Measurements from ENCODE around the gene TDG.
A peak's percentile ranks its signal among the peaks of the same experiment; 100 is the strongest.

The TDG gene

DNA sequence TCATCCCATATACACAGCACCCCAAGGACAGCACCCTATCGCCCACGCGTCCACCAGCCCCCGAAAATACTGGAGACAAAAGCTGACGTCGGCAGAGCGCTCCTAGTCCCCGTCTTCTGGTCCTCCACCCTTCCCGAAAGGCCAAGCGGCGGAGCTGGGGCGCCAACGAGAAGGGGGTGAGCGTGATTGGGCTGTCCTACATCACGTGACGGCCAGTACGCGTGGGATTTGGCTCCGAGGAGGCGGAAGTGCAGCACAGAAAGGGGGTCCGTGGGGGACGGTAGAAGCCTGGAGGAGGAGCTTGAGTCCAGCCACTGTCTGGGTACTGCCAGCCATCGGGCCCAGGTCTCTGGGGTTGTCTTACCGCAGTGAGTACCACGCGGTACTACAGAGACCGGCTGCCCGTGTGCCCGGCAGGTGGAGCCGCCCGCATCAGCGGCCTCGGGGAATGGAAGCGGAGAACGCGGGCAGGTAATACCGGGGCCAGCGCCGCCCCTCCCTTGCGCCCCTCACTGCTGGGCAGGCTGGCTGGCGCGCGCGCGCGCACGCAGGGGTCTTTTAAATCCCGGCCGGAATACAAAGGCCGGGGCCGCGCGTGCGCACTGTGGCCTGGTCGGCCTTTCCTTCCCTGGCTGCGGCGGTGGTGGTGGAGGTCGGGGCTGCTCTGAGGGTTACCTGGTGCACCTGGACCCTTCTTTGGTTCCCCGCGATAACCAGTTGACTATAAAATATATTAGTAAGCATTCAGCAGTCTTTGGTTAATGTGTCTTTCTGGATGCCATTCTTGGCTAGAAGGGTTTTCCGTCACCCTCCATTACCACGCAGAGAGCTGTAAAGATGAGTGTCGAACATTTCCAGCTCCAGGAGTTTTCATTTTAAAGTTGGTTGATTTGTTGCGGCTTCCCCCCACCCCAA is at the start of gene TDG:
TSS of gene TDG (plus strand) at position 283 of the 915 bp plus-strand sequence. CDS start at position 449, 166 bp downstream.
- peak; percentile 96 for DNase-seq (ENCODE audit: low read depth)

DNA sequence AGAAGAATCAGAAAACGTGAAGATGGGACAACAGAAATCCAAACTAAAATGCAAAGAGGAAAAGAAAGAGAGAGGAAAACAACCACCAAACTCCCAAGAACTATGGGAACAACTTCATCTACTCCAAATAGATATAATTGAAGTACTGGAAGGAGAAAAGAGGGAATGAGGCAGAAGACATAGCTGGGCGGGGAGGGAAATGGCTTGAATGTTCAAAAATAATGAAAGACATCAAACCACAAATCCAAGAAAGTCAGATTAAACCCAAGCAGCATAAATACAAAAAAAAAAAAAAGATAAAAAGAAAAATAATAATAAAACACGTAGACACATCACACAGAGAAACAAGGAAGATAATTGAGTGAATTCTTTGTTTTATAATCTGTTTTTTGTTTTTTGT is 47.8 kb upstream of the TDG start:
- DNase-seq (ENCODE audit: low read depth), result no peak

DNA sequence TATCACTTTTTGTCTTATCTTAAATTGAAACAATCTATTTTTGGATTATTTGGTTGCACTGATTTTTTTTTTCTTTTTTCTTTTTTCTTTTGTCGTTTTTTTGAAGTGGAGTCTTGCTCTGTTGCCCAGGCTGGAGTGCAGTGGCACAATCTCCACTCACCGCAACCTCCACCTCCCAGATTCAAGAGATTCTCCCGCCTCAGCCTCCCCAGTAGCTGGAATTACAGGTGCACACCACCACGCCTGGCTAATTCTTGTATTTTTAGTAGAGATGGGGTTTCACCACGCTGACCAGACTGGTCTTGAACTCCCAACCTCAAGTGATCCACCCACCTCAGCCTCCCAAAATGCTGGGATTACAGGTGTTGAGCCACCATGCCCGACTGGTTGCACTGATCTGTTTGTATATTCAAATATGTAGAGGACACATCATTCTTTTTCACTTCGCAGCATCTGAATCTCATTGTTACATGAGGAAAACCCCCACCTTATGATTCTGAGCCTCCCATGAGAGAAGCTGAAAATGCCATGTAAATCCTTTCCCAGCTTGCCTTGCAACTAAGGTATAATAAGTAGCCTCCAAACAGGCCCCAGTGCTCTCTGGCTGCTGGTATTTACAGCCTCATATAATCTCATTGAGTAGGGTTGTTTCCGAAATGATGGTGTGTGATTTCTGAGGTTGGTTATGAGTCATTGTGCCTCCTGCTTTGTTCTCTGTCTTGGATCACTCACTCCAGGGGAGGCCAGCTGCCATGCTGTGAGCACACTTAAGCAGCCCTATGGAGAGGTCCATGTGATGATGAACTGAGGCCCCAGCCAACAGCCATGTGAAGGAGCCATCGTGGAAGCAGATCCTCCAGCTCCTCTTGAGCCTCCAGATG is 40.7 kb upstream of the TDG start:
- no peak for DNase-seq (ENCODE audit: low read depth)

DNA sequence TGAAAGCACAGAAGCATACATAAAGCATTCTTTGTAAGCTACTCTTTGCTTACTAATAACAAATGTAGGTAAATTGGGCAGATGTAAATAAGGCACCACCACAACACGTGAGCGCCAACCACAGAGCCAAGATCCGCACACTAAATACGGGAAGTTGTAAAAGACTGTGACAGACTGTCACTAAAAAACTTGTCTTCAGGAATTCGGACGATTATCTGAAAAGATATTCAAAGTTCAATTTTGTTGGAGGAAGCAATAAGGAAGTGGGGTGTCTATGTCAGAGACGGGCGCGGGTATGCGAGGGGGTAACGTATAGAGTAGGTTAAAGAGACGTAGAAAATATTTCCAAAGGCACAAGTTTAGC is 37.0 kb upstream of the TDG start:
- DNase-seq (ENCODE audit: low read depth), result no peak

DNA sequence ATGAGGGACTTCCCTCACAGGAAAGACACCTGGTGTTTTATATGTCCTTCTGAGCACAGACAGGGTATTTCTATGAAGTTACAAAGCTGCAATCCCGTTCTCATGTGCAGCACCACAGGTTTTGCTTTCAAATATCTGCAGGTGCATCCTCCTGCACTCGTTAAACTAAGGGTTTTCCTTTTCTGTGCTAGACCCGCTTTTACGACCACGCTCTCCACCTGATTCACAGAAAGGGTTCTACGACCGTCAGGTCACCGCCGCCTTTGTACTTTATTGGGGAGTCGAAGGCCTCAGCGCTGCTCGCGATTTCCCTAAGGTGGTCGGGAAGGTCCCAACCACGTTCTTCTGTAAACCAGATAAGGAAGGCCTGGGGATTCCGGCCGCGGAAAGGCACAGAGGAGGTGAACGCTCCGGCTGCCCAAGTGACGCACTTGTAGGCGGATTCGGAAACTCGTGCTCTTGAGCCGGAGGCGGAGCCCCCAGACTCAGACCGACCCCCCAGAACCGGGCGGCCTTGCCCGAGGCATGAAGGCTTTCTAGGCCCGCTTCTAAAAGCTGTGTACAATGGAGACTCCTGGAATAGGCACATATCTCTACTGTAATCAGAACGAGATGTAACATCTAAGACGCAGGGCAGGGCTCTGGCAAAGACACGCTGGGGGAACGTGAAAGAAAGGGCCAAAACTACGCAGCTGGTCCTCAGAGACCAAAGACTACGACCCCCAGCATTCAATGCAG is 36.5 kb upstream of the TDG start:
- peak; percentile 84 for DNase-seq (ENCODE audit: low read depth)

DNA sequence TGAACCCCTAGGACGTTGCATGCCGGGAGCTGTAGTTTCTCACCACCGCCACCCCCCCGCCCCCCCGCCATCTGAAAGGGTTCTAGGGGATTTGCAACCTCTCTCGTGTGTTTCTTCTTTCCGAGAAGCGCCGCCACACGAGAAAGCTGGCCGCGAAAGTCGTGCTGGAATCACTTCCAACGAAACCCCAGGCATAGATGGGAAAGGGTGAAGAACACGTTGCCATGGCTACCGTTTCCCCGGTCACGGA is 36.0 kb upstream of the TDG start:
- no peak for DNase-seq (ENCODE audit: low read depth)

DNA sequence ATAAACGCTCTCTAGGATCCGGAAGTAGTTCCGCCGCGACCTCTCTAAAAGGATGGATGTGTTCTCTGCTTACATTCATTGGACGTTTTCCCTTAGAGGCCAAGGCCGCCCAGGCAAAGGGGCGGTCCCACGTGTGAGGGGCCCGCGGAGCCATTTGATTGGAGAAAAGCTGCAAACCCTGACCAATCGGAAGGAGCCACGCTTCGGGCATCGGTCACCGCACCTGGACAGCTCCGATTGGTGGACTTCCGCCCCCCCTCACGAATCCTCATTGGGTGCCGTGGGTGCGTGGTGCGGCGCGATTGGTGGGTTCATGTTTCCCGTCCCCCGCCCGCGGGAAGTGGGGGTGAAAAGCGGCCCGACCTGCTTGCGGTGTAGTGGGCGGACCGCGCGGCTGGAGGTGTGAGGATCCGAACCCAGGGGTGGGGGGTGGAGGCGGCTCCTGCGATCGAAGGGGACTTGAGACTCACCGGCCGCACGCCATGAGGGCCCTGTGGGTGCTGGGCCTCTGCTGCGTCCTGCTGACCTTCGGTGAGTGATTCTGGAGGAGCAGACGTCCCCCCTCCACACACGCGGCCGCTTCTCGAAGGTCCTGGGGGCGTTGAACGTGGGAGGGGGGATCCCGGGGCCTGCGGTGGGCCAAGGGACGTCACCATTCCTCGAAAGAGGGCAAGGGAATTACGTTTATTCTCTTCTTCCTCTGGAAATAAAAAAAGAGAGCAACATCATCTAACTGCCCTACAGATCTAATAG is 35.5 kb upstream of the TDG start, which contains the start of gene HSP90B1:
TSS of gene HSP90B1 (plus strand) at position 377 of the 753 bp plus-strand sequence. CDS start at position 483, 106 bp downstream.
- DNase-seq (ENCODE audit: low read depth), result peak; percentile 99

DNA sequence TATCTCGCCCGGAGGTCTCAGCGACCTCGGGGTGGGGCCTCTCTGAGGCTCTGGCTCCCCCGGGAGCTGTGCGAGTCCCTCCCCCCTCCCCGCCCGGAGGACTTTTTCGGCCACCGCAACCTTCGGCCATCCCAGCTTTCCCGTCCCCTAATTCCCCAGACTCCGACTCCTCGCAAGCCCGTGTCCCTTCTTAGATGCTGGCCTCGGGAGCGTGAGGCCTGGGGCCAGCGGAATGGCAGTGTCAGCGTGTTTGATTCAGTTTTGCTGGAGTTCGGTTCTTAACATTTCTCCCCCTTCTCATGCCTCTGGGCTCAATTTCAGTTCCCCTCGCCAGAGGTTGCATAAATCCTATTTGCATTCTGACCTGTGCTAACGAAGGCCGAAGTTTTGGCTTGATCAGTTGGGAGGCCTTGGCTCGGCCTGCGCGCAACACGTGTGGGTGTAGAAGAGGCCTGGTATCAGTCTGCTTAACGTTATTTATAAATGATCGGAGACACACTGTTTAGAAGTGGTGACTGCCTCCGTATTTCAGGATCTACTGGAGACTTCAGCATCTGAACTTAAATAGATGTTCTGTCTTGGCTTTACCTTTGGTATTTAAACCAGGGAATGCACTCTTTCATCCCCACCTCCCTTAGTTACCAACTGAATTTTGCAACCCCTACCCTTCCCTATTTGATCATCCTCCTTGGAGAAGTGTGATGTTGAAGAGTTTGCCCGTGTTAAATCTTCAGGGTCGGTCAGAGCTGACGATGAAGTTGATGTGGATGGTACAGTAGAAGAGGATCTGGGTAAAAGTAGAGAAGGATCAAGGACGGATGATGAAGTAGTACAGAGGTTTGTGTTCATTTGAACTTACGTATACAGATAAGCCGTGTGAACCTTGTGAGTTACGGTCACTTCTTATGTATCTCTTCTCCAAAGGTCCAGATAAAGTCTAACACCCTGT is 34.6 kb upstream of the TDG start:
- DNase-seq (ENCODE audit: low read depth), result no peak

DNA sequence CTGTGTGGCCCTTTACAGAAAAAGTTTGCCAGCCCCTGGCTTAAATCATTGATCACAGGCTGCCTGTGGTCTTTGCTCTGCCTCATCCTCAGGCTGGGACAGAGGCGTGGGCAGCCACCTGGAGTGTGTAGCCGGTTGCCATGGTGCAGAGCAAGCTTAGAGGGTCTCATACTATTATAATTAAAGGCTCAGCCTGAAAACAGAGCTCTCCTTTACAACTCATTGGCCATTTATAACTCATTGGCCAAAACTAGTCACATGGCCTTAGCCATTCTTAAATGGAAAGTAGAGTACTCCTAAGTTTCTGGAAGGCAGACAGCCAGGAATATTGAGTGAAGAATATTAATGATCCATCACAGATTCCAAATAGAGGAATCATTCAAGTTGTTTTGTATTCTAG is 32.4 kb upstream of the TDG start:
- DNase-seq (ENCODE audit: low read depth), result no peak

DNA sequence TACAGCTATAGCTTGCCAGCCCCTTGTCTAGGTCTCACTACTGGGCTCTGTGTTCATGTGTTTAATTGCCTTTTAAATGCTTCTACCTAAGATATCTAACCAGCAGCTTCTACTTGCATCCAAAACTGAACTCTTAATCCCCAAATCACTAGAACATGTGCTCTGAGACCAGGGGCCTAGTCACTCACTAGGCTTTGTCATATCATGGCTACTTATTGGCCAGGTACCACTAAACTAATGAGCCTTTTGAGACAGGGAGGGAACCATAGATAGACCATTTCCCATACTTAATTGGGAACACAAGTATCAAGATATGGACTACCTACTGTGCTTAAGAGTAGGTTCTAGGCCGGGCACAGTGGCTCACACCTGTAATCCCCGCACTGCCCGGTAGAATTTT is 29.0 kb upstream of the TDG start:
- no peak for DNase-seq (ENCODE audit: low read depth)

DNA sequence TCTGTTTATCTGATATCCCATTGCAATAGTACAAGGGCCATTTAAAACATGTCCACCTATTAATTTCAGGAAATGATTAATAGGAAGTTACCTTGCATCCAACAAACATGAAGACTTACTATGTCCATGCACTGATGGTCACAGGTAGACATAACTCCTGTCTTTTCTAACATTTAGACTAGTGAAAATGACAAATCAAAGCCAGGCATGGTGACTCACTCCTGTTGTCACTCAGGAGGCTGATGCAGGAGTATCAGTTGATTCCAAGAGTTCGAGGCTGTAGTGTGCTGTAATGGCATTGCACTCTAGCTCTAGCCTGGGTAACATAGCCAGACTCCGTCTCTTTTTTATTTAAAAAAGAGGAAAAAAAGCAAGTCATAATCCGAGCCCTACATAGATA is 20.7 kb upstream of the TDG start:
- DNase-seq (ENCODE audit: low read depth), result no peak

DNA sequence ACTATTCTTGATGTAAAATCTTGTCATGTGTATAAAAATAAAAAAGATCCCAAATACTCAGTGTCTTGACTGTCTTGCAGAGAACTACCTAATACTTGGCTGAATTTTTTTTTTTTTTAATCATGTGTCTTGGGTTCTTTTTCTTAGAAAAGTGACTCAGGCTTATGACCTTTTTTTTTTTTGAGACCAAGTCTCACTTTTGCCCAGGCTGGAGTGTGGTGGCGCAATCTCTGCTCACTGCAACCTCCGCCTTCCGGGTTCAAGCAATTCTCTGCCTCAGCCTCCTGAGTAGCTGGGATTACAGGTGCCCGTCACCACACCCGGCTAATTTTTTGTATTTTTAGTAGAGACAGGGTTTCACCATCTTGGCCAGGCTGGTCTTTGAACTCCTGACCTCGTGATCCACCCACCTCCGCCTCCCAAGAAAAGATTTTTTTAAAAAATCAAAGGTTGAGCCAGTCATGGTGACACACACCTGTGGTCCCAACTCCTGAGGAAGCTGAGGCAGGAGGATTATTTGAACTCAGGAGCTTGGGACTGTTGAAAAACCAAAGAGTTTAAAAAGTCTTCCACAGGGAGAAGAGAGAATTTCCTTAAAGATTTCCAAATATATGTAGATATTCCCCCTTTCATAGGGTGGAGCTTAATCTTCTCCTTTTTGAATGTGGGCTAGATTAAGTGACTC is 17.7 kb upstream of the TDG start:
- no peak for DNase-seq (ENCODE audit: low read depth)

DNA sequence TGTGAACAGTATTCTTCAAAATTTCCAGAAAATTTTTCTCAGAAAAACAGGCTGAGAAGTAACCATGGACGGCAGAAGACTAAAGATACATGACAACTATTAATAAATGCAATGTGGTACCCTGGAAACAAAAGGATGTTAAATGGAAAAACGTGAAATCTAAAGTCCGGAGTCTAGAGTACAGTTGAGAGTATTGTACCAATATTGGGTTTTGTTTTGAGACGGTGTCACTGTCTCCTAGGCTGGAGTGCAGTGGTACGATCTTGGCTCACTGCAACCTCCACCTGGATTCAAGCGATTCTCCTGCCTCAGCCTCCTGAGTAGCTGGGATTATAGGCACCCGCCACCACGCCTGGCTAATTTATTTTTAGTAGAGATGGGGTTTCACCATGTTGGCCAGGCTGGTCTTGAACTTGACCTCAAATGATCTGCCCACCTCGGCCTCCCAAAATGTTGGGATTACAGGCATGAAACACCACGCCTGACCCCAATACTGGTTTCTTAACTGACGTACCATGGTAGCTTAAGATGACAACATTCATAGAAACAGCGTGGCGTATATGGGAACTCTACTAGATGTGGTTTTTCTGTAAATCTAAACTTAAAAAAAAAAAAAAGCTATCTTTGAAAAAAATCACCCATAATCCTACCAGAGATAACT is 16.8 kb upstream of the TDG start:
- no peak for DNase-seq (ENCODE audit: low read depth)

DNA sequence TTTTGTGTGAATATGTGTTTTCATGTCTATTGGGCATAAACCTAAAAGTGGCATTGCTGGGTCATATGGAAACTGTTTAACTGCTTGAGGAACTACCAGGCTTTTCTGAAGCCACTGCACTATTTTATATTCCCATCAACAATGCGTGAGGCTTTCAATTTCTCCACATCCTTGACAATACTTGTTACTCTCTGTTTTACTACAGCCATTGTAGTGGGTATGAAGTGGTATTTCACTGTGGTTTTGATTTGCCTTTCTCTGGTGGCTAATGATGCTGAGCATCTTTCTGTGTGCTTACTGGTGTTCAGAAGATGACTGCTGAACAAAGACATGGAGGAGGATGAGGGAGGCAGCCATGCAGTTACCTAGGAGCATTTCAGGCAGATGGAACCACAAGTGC is 13.2 kb upstream of the TDG start:
- no peak for DNase-seq (ENCODE audit: low read depth)

DNA sequence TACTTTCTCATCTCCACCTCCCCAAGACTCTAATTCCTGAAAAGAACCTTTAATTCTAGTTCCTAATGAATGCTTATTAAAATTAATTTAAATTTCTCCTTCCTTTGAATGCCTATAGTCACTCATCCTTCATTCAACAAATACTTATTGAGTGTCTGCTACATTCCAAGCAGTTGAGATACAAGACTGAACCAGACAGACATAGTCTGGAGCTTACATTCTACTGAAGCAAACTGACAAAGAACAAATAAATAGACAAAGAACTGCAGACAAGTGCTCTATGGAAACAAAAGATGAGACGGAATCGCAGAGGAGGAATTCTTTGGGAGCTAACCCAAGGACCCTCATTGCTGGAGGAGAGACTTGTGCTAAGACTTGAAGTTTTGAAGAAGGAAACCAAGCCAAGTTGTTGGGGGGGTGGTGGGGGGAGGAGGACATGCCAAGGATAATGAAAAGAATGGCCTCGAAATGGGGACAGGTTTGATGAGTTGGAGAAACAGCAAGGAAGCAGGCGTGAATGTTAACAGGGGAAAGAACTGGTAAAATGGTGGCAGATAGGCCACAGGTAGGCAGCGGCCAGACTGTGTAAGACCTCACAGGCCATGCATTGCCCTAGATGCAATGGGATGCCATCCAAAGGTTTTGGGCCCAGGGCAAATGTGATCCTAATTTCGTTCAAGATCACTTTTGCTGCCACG is 9.7 kb upstream of the TDG start:
- no peak for DNase-seq (ENCODE audit: low read depth)

DNA sequence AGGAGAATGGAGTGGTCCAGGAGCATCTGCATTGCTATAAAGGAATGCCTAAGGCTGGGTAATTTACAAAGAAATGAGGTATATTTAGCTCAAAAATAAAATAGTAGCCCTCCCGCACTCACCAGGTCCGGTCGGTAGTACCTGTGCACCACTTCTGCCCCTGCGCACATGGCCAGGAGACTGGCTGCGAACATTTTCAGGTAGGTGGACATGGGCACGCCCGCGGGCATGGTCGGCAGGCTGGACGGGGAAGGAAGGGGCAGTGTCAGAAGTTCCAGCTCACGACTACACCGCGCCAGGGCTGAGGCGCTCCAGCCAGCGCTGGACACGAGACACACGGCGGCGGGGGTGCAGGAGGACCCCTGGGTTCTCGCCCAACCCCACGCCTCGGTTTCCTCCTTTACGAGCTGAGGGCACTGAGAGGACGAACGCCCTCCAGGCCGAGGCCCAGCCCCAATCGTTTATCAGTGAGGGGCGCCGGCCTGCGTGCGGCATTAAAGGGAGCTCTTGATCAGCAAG is 9.1 kb upstream of the TDG start:
- no peak for DNase-seq (ENCODE audit: low read depth)

DNA sequence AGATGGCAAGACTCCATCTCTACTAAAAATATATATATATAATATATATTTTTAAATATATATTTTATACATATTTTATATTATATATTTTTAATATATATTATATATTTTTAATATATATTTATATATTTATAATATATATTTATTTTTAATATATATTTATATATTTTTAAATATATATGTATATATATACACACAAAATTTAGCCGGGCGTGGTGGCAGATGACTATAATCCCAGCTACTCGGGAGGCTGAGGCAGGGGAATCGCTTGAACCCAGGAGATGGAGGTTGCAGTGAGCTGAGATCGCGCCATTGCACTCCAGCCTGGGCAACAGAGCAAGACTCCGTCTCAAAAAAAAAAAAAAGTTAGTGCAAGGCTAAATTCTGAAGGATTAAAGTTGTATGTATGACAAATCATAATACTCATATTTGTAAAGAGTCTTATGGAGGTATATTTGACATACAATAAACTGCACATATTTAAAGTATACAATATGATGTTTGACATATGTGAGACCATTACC is 7.7 kb upstream of the TDG start:
- no peak for DNase-seq (ENCODE audit: low read depth)

DNA sequence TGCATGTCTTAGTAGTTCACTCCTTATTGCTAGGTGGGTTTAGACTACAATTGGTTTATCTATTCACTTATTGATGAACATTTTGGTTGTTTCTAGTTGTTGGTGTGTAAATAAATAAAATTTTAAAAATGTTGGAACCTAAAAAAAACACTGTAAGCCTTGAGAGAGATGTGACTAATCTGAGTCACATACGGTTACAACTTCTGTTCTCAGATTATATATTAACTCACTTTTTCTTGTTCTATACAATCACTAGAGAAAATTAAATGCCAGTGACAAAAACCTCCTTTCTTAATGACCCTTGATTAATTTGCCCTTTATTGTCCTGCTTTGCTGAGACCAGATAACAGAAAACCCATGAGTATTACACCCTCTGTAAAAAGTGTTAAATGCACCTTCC is 7.1 kb upstream of the TDG start:
- no peak for DNase-seq (ENCODE audit: low read depth)

All from HS-27A (cell line).